Tibial nerve (tissue), 4 donors: ENCODE results near the gene NCOA3. TPM values are rescaled to one million over a fixed set of nuclear protein-coding genes. Genes with fewer than 3 reads are reported as not detected.

Experiments
- DNase-seq, 2 donors: peaks; one replicate each; pipeline ENCODE4 v3.0.0-alpha.2; 2019; ENCODE audit warnings: low spot score in 2 of 2
- H3K27ac ChIP-seq, 4 donors: fragments of 200-600 bp; sonication (generic) in 3 of 4; one replicate each; pipeline ENCODE4 v1.5.1; 2017 to 2019; ENCODE audit warnings: mild to moderate bottlenecking in 1 of 4
- H3K27me3 ChIP-seq, 2 donors: fragments of 200-600 bp; sonication (generic) in 1 of 2; one replicate each; pipeline versions ENCODE4 v1.5.1 to v1.6.0; 2017 to 2019
- H3K36me3 ChIP-seq, 3 donors: fragments of 200-600 bp; sonication (generic); one replicate each; pipeline ENCODE4 v1.5.1; 2018 to 2019
- H3K4me1 ChIP-seq, 4 donors: fragments of 200-600 bp; sonication (generic) in 3 of 4; one replicate each; pipeline ENCODE4 v1.5.1; 2017 to 2019
- H3K4me3 ChIP-seq, 4 donors: fragments of 200-600 bp; sonication (generic) in 3 of 4; one replicate each; pipeline ENCODE4 v1.5.1; 2017 to 2019; ENCODE audit warnings: mild to moderate bottlenecking in 1 of 4, moderate library complexity in 1 of 4
- H3K9me3 ChIP-seq, 4 donors: fragments of 200-600 bp; sonication (generic) in 3 of 4; one replicate each; pipeline ENCODE4 v1.5.1; 2017 to 2019
- CTCF ChIP-seq, 5 experiments: fragments of 200-600 bp in 3 of 5; fragments of 450-650 bp in 2 of 5; sonication (generic) in 3 of 5; IDR thresholded peaks; one replicate each; pipeline ENCODE4 v1.5.1; 2016 to 2019; ENCODE audit warnings: antibody characterized with exemption in 5 of 5, mild to moderate bottlenecking in 3 of 5, moderate library complexity in 2 of 5
- EP300 ChIP-seq, 2 donors: sonication (generic); formaldehyde crosslinking; IDR thresholded peaks; one replicate each; pipeline ENCODE4 v1.6.1; 2017; ENCODE audit warnings: antibody characterized with exemption in 2 of 2, mild to moderate bottlenecking in 1 of 2
- POLR2A ChIP-seq, 2 donors: fragments of 450-650 bp; IDR thresholded peaks; one replicate each; pipeline ENCODE4 v1.6.1; 2017; ENCODE audit warnings: antibody characterized with exemption in 2 of 2, mild to moderate bottlenecking in 2 of 2, moderate library complexity in 2 of 2
- WGBS, 2 donors: methylation state at CpG; one replicate each; pipeline ENCODE4 v1.1.5; 2018; 5-methylcytosine and 5-hydroxymethylcytosine counted together
- total RNA-seq, 4 donors: library from RNA; depleted of rRNA; stranded (reverse); fragments of >200 nt; gene quantifications; one replicate each; pipeline ENCODE4 v1.1.0, GENCODE V29; 2016

The NCOA3 gene
- total RNA-seq, 4 donors from 2014 or later, result 38.0 to 48.9 (median 40.7) TPM

GRCh38 chr20:47654370-47654769, 152.7 kb downstream of the NCOA3 start:
- no peak for DNase-seq
- H3K4me3 ChIP-seq, result no peak overlapping the region
- no peaks in the 10 kb centered on the region for H3K9me3 ChIP-seq
- peaks cover 3 to 63% (median 15%) of the 10 kb centered on the region in 3 donors for H3K36me3 ChIP-seq
- WGBS, 2 donors, result 92 to 94% methylated on average over 1 of the region's 1 CpG
- no peak overlapping the region for H3K27ac ChIP-seq
- no peaks in the 10 kb centered on the region for H3K27me3 ChIP-seq
- no peaks in the 10 kb centered on the region for H3K4me1 ChIP-seq
- TF ChIP-seq CTCF (IDR thresholded peaks at IDR 0.05), result no peak
- no peak for TF ChIP-seq EP300 (IDR thresholded peaks at IDR 0.05)
- no peak for TF ChIP-seq POLR2A (IDR thresholded peaks at IDR 0.05)

GRCh38 chr20:47655635-47656034, 153.9 kb downstream of the NCOA3 start:
- no peak overlapping the region for H3K4me3 ChIP-seq
- no peak for TF ChIP-seq EP300 (IDR thresholded peaks at IDR 0.05)
- H3K27me3 ChIP-seq, result no peaks in the 10 kb centered on the region
- no peaks in the 10 kb centered on the region for H3K9me3 ChIP-seq
- H3K27ac ChIP-seq, result no peak overlapping the region
- DNase-seq, result no peak
- H3K36me3 ChIP-seq, result peaks cover 3 to 56% (median 15%) of the 10 kb centered on the region in 3 donors
- H3K4me1 ChIP-seq, result peaks cover 0 to 4% (median 0%) of the 10 kb centered on the region in 4 donors

GRCh38 chr20:47656318-47656717, 154.6 kb downstream of the NCOA3 start:
- TF ChIP-seq POLR2A (IDR thresholded peaks at IDR 0.05) (no peak), EP300 (IDR thresholded peaks at IDR 0.05) (no peak), CTCF (IDR thresholded peaks at IDR 0.05) (no peak)
- 62 to 66% methylated on average over 2 of the region's 2 CpGs for WGBS, 2 donors
- Histone ChIP-seq H3K36me3 (peaks cover 3 to 56% (median 11%) of the 10 kb centered on the region in 3 donors), H3K4me1 (peaks cover 0 to 4% (median 0%) of the 10 kb centered on the region in 4 donors), H3K27me3 (no peaks in the 10 kb centered on the region), H3K27ac (no peak overlapping the region), H3K9me3 (no peaks in the 10 kb centered on the region), H3K4me3 (no peak overlapping the region)
- no peak for DNase-seq

GRCh38 chr20:47659904-47660601, 158.4 kb downstream of the NCOA3 start:
- Histone ChIP-seq H3K36me3 (peaks cover 0 to 35% (median 0%) of the 10 kb centered on the region in 3 donors), H3K27ac (no peak overlapping the region), H3K9me3 (no peaks in the 10 kb centered on the region), H3K4me3 (no peak overlapping the region), H3K27me3 (no peaks in the 10 kb centered on the region), H3K4me1 (peaks cover 0 to 17% (median 0%) of the 10 kb centered on the region in 4 donors)
- TF ChIP-seq CTCF (IDR thresholded peaks at IDR 0.05), result no peak
- no peak for TF ChIP-seq POLR2A (IDR thresholded peaks at IDR 0.05)
- TF ChIP-seq EP300 (IDR thresholded peaks at IDR 0.05), result no peak
- 61 to 69% methylated on average over 7 of the region's 7 CpGs for WGBS, 2 donors
- DNase-seq, result no peak

GRCh38 chr20:47660602-47660905, 158.9 kb downstream of the NCOA3 start:
- DNase-seq, result no peak
- H3K4me3 ChIP-seq, result no peak overlapping the region
- 80 to 83% methylated on average over 2 of the region's 2 CpGs for WGBS, 2 donors
- no peak overlapping the region for H3K27ac ChIP-seq
- TF ChIP-seq POLR2A (IDR thresholded peaks at IDR 0.05) (no peak), EP300 (IDR thresholded peaks at IDR 0.05) (no peak), CTCF (IDR thresholded peaks at IDR 0.05) (no peak)
- H3K36me3 ChIP-seq, result peaks cover 0 to 38% (median 0%) of the 10 kb centered on the region in 3 donors
- no peaks in the 10 kb centered on the region for H3K9me3 ChIP-seq
- H3K27me3 ChIP-seq, result no peaks in the 10 kb centered on the region
- peaks cover 0 to 17% (median 0%) of the 10 kb centered on the region in 4 donors for H3K4me1 ChIP-seq
